GM12892 (cell line): ENCODE data around the gene IQCE.

Experiments used
- POLR2A ChIP-seq: IDR thresholded peaks from 2 replicates; pipeline ENCODE4 v1.6.1; 2011; ENCODE audit warnings: low read depth, low read length, control low read depth
- POLR2AphosphoS5 ChIP-seq: IDR thresholded peaks from 2 replicates; pipeline ENCODE4 v1.6.1; 2011; ENCODE audit warnings: low read depth, low read length, control low read depth

GRCh38 chr7:2546776-2547586, 11.8 kb upstream of the IQCE start:
- no peak for TF ChIP-seq POLR2A
- no peak for TF ChIP-seq POLR2AphosphoS5
